ENCODE measurements around the gene ZCCHC9.
"Not testable (repeated sequence)": the region's sequence is repeated elsewhere in the genome, so short reads cannot be mapped to it uniquely, and the experiment has no call there.

The ZCCHC9 gene

GRCh38 chr5:81315830-81316229 lies 14.4 kb downstream of the ZCCHC9 start:
- Histone ChIP-seq H3K9me3 (ENCODE audit: control insufficient read depth, insufficient read depth, low read length) (no peaks in the 10 kb centered on the region), H3K36me3 (ENCODE audit: insufficient read depth, low read length) (peaks cover 4% of the 10 kb centered on the region), H3K4me1 (ENCODE audit: insufficient read depth, low read length) (peaks cover 3% of the 10 kb centered on the region; the same call in 1 of the 2 replicates), H3K9ac (ENCODE audit: low read depth, low read length) (no peak overlapping the region)

GRCh38 chr5:81316571-81316970 lies 15.2 kb downstream of the ZCCHC9 start:
- Histone ChIP-seq H3K9ac (ENCODE audit: low read depth, low read length) (no peak overlapping the region), H3K9me3 (ENCODE audit: control insufficient read depth, insufficient read depth, low read length) (no peaks in the 10 kb centered on the region), H3K36me3 (ENCODE audit: insufficient read depth, low read length) (no peaks in the 10 kb centered on the region; the same call in none of the 2 replicates), H3K4me1 (ENCODE audit: insufficient read depth, low read length) (peaks cover 3% of the 10 kb centered on the region; the same call in 1 of the 2 replicates)

GRCh38 chr5:81317536-81317935 lies 16.1 kb downstream of the ZCCHC9 start:
- H3K9ac ChIP-seq (ENCODE audit: low read depth, low read length) = no peak overlapping the region
- peaks cover 3% of the 10 kb centered on the region; the same call in 1 of the 2 replicates for H3K4me1 ChIP-seq (ENCODE audit: insufficient read depth, low read length)
- H3K9me3 ChIP-seq (ENCODE audit: control insufficient read depth, insufficient read depth, low read length) = no peaks in the 10 kb centered on the region
- no peaks in the 10 kb centered on the region; the same call in 1 of the 2 replicates for H3K36me3 ChIP-seq (ENCODE audit: insufficient read depth, low read length)

- no peaks in the 10 kb centered on the region for H3K36me3 ChIP-seq (ENCODE audit: insufficient read depth, low read length)
- H3K9me3 ChIP-seq (ENCODE audit: control insufficient read depth, insufficient read depth, low read length) = no peaks in the 10 kb centered on the region
- no peak overlapping the region for H3K9ac ChIP-seq (ENCODE audit: low read depth, low read length)
- H3K4me1 ChIP-seq (ENCODE audit: insufficient read depth, low read length) = peaks cover 11% of the 10 kb centered on the region; the same call in 1 of the 2 replicates
Measured at GRCh38 chr5:81326554-81326953, 25.2 kb downstream of the ZCCHC9 start.

- Histone ChIP-seq H3K36me3 (ENCODE audit: insufficient read depth, low read length) (no peaks in the 10 kb centered on the region), H3K4me1 (ENCODE audit: insufficient read depth, low read length) (0 out of 2 replicates have a peak, but pooled peaks cover under 1% of the 10 kb centered on the region), H3K9ac (ENCODE audit: low read depth, low read length) (no peak overlapping the region), H3K9me3 (ENCODE audit: control insufficient read depth, insufficient read depth, low read length) (no peaks in the 10 kb centered on the region)
Measured at GRCh38 chr5:81334304-81335061, 33.1 kb downstream of the ZCCHC9 start.

- Histone ChIP-seq H3K4me1 (ENCODE audit: insufficient read depth, low read length) (no peaks in the 10 kb centered on the region), H3K9ac (ENCODE audit: low read depth, low read length) (no peak overlapping the region), H3K9me3 (ENCODE audit: control insufficient read depth, insufficient read depth, low read length) (no peaks in the 10 kb centered on the region), H3K36me3 (ENCODE audit: insufficient read depth, low read length) (no peaks in the 10 kb centered on the region)
Measured at GRCh38 chr5:81335946-81336345, 34.6 kb downstream of the ZCCHC9 start.

- H3K9ac ChIP-seq (ENCODE audit: low read depth, low read length) = no peak overlapping the region
- H3K36me3 ChIP-seq (ENCODE audit: insufficient read depth, low read length) = no peaks in the 10 kb centered on the region
- H3K4me1 ChIP-seq (ENCODE audit: insufficient read depth, low read length) = no peaks in the 10 kb centered on the region
- no peaks in the 10 kb centered on the region for H3K9me3 ChIP-seq (ENCODE audit: control insufficient read depth, insufficient read depth, low read length)
Measured at GRCh38 chr5:81336556-81336955, 35.2 kb downstream of the ZCCHC9 start.

- no peak overlapping the region for H3K9ac ChIP-seq (ENCODE audit: low read depth, low read length)
- no peaks in the 10 kb centered on the region for H3K36me3 ChIP-seq (ENCODE audit: insufficient read depth, low read length)
- H3K4me1 ChIP-seq (ENCODE audit: insufficient read depth, low read length) = no peaks in the 10 kb centered on the region
- no peaks in the 10 kb centered on the region for H3K9me3 ChIP-seq (ENCODE audit: control insufficient read depth, insufficient read depth, low read length)
Measured at GRCh38 chr5:81337803-81338202, 36.4 kb downstream of the ZCCHC9 start.

GRCh38 chr5:81338213-81338612 lies 36.8 kb downstream of the ZCCHC9 start:
- H3K4me1 ChIP-seq (ENCODE audit: insufficient read depth, low read length); H3K9ac ChIP-seq (ENCODE audit: low read depth, low read length); H3K36me3 ChIP-seq (ENCODE audit: insufficient read depth, low read length); H3K9me3 ChIP-seq (ENCODE audit: control insufficient read depth, insufficient read depth, low read length): not testable (repeated sequence)

- H3K9me3 ChIP-seq (ENCODE audit: control insufficient read depth, insufficient read depth, low read length) = no peaks in the 10 kb centered on the region
- H3K9ac ChIP-seq (ENCODE audit: low read depth, low read length) = no peak overlapping the region
- no peaks in the 10 kb centered on the region for H3K4me1 ChIP-seq (ENCODE audit: insufficient read depth, low read length)
- no peaks in the 10 kb centered on the region for H3K36me3 ChIP-seq (ENCODE audit: insufficient read depth, low read length)
Measured at GRCh38 chr5:81344736-81345135, 43.3 kb downstream of the ZCCHC9 start.

GRCh38 chr5:81345411-81346003 lies 44.1 kb downstream of the ZCCHC9 start:
- Histone ChIP-seq H3K9me3 (ENCODE audit: control insufficient read depth, insufficient read depth, low read length) (no peaks in the 10 kb centered on the region), H3K36me3 (ENCODE audit: insufficient read depth, low read length) (no peaks in the 10 kb centered on the region), H3K9ac (ENCODE audit: low read depth, low read length) (no peak overlapping the region), H3K4me1 (ENCODE audit: insufficient read depth, low read length) (no peaks in the 10 kb centered on the region)

GRCh38 chr5:81349161-81349560 lies 47.8 kb downstream of the ZCCHC9 start:
- Histone ChIP-seq H3K4me1 (ENCODE audit: insufficient read depth, low read length) (no peaks in the 10 kb centered on the region), H3K36me3 (ENCODE audit: insufficient read depth, low read length) (no peaks in the 10 kb centered on the region), H3K9ac (ENCODE audit: low read depth, low read length) (no peak overlapping the region), H3K9me3 (ENCODE audit: control insufficient read depth, insufficient read depth, low read length) (no peaks in the 10 kb centered on the region)

GRCh38 chr5:81350507-81350906 lies 49.1 kb downstream of the ZCCHC9 start:
- Histone ChIP-seq H3K9me3 (ENCODE audit: control insufficient read depth, insufficient read depth, low read length) (no peaks in the 10 kb centered on the region), H3K9ac (ENCODE audit: low read depth, low read length) (no peak overlapping the region), H3K4me1 (ENCODE audit: insufficient read depth, low read length) (no peaks in the 10 kb centered on the region), H3K36me3 (ENCODE audit: insufficient read depth, low read length) (no peaks in the 10 kb centered on the region)

- no peak overlapping the region for H3K9ac ChIP-seq (ENCODE audit: low read depth, low read length)
- H3K9me3 ChIP-seq (ENCODE audit: control insufficient read depth, insufficient read depth, low read length) = no peaks in the 10 kb centered on the region
- H3K4me1 ChIP-seq (ENCODE audit: insufficient read depth, low read length) = no peaks in the 10 kb centered on the region
- no peaks in the 10 kb centered on the region for H3K36me3 ChIP-seq (ENCODE audit: insufficient read depth, low read length)
Measured at GRCh38 chr5:81353189-81353588, 51.8 kb downstream of the ZCCHC9 start.

- no peaks in the 10 kb centered on the region for H3K36me3 ChIP-seq (ENCODE audit: insufficient read depth, low read length)
Measured at GRCh38 chr5:81354093-81354492, 52.7 kb downstream of the ZCCHC9 start.

More at GRCh38 chr5:81354093-81354492, 52.7 kb downstream of the ZCCHC9 start:
- H3K9me3 ChIP-seq (ENCODE audit: control insufficient read depth, insufficient read depth, low read length) = no peaks in the 10 kb centered on the region
- no peak overlapping the region for H3K9ac ChIP-seq (ENCODE audit: low read depth, low read length)
- peaks cover under 1% of the 10 kb centered on the region; the same call in 1 of the 2 replicates for H3K4me1 ChIP-seq (ENCODE audit: insufficient read depth, low read length)

Measured in ES-I3 (cell line).